Measurements from ENCODE around the gene INPP5K.

Gene INPP5K

DNA sequence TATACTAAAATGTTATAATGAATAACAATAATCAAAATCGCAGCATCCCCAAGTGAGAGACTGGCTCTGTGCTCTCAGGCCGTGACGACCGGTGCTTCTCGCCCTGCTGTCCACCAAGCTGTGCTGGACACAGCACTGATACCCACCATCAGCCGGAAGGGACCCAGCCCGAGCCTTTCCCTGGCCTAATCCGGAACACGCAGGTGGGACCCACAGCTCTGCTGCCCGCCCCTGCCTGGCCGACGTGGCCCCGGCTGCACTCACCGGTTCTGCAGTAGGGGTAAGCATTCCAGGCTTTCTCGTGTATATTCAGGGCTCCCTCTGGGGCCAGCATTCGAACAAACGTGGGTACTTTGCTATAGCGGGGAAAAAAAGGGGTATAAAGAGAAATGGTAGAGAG lies 31.6 kb upstream of the INPP5K start:
- H3K4me1 ChIP-seq (ENCODE audit: low read length): no peaks in the 10 kb centered on the region
- no peaks in the 10 kb centered on the region for H3K79me2 ChIP-seq (ENCODE audit: low read length)
- TF ChIP-seq EZH2 (optimal IDR thresholded peaks at IDR 0.05; ENCODE audit: low read depth, low read length): no peak
- no peak for TF ChIP-seq EZH2phosphoT487 (IDR thresholded peaks at IDR 0.05; ENCODE audit: low read length)
- no peak for TF ChIP-seq CTCF (IDR thresholded peaks at IDR 0.05; ENCODE audit: low read length)
- no peaks in the 10 kb centered on the region for H3K9me3 ChIP-seq (replicated peaks; ENCODE audit: insufficient read depth, low read length)
- H3K9ac ChIP-seq (ENCODE audit: low read length): no peak overlapping the region
- no peak overlapping the region for H3K27ac ChIP-seq (ENCODE audit: low read length)
- no peaks in the 10 kb centered on the region for H3K9me2 ChIP-seq (replicated peaks; ENCODE audit: insufficient read depth, low read length)
- no peak overlapping the region for H3K4me2 ChIP-seq (ENCODE audit: low read depth, low read length)
- H3K27me3 ChIP-seq (replicated peaks; ENCODE audit: insufficient read depth, low read length): no peaks in the 10 kb centered on the region
- no peaks in the 10 kb centered on the region for H4K20me1 ChIP-seq (ENCODE audit: insufficient read depth, low read length)
- no peak for DNase-seq
- H3F3A ChIP-seq (ENCODE audit: insufficient read depth, low read length): no peaks in the 10 kb centered on the region
- H2AFZ ChIP-seq (ENCODE audit: low read length): no peak overlapping the region
- no peak overlapping the region for H3K4me3 ChIP-seq (ENCODE audit: low read length)
- no peaks in the 10 kb centered on the region for H3K36me3 ChIP-seq (replicated peaks; ENCODE audit: insufficient read depth, low read length)

- Histone ChIP-seq H2AFZ (ENCODE audit: low read length) (no peak overlapping the region), H4K20me1 (ENCODE audit: insufficient read depth, low read length) (no peaks in the 10 kb centered on the region)
Measured at GRCh38 chr17:1546292-1546922, 30.0 kb upstream of the INPP5K start.

DNA sequence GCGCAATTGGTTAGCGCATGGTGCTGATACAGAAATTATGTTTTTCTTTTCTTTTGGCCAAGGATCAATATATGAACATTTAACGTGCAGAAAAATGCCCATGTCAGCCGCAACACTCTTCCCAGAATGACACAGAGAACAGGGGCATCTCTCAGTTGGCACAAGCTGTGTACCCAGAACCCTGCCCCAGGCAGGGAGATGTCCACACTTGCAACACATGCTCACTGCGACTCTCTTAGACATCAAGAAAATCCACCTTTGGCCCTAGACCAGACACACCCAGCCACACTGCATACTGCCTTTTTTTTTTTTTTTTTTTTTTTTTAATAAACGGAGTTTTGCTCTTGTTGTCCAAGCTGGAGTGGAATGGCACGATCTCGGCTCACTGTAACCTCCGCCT lies 29.2 kb upstream of the INPP5K start:
- no peak overlapping the region for H3K9ac ChIP-seq (ENCODE audit: low read length)
- H2AFZ ChIP-seq (ENCODE audit: low read length): no peak overlapping the region
- no peaks in the 10 kb centered on the region for H3K9me3 ChIP-seq (replicated peaks; ENCODE audit: insufficient read depth, low read length)
- H3K79me2 ChIP-seq (ENCODE audit: low read length): no peaks in the 10 kb centered on the region
- no peak overlapping the region for H3K27ac ChIP-seq (ENCODE audit: low read length)
- H4K20me1 ChIP-seq (ENCODE audit: insufficient read depth, low read length): no peaks in the 10 kb centered on the region
- no peak overlapping the region for H3K4me2 ChIP-seq (ENCODE audit: low read depth, low read length)
- no peaks in the 10 kb centered on the region for H3K4me1 ChIP-seq (ENCODE audit: low read length)
- H3K4me3 ChIP-seq (ENCODE audit: low read length): no peak overlapping the region
- peaks cover 4% of the 10 kb centered on the region; the same call in 1 of the 2 replicates for H3K36me3 ChIP-seq (replicated peaks; ENCODE audit: insufficient read depth, low read length)
- DNase-seq: no peak
- TF ChIP-seq EZH2phosphoT487 (IDR thresholded peaks at IDR 0.05; ENCODE audit: low read length): no peak
- no peak for TF ChIP-seq EZH2 (optimal IDR thresholded peaks at IDR 0.05; ENCODE audit: low read depth, low read length)
- TF ChIP-seq CTCF (IDR thresholded peaks at IDR 0.05; ENCODE audit: low read length): no peak
- H3F3A ChIP-seq (ENCODE audit: insufficient read depth, low read length): no peaks in the 10 kb centered on the region
- no peaks in the 10 kb centered on the region for H3K27me3 ChIP-seq (replicated peaks; ENCODE audit: insufficient read depth, low read length)
- H3K9me2 ChIP-seq (replicated peaks; ENCODE audit: insufficient read depth, low read length): no peaks in the 10 kb centered on the region

More at GRCh38 chr17:1546292-1546922, 30.0 kb upstream of the INPP5K start:
- Histone ChIP-seq H3K36me3 (replicated peaks; ENCODE audit: insufficient read depth, low read length) (no peaks in the 10 kb centered on the region), H3F3A (ENCODE audit: insufficient read depth, low read length) (no peaks in the 10 kb centered on the region), H3K4me3 (ENCODE audit: low read length) (no peak overlapping the region), H3K79me2 (ENCODE audit: low read length) (no peaks in the 10 kb centered on the region), H3K9ac (ENCODE audit: low read length) (no peak overlapping the region), H3K27me3 (replicated peaks; ENCODE audit: insufficient read depth, low read length) (no peaks in the 10 kb centered on the region), H3K9me3 (replicated peaks; ENCODE audit: insufficient read depth, low read length) (no peaks in the 10 kb centered on the region), H3K27ac (ENCODE audit: low read length) (no peak overlapping the region), H3K4me2 (ENCODE audit: low read depth, low read length) (no peak overlapping the region), H3K9me2 (replicated peaks; ENCODE audit: insufficient read depth, low read length) (no peaks in the 10 kb centered on the region), H3K4me1 (ENCODE audit: low read length) (no peaks in the 10 kb centered on the region)
- TF ChIP-seq EZH2 (optimal IDR thresholded peaks at IDR 0.05; ENCODE audit: low read depth, low read length) (no peak), CTCF (IDR thresholded peaks at IDR 0.05; ENCODE audit: low read length) (no peak), EZH2phosphoT487 (IDR thresholded peaks at IDR 0.05; ENCODE audit: low read length) (no peak)
- no peak for DNase-seq

All from MM.1S (cell line).